IMR-90 (cell line): ENCODE measurements around the gene CRACR2B. TPM values are rescaled to one million over a fixed set of nuclear protein-coding genes. Genes with fewer than 3 reads are reported as not detected.

ENCODE experiments used
- ATAC-seq: fragments of 200-7000 bp; cut with Tn5 transposase; 2 replicates; pipeline ENCODE4 v1.9.1; 2020; ENCODE audit warnings: low read depth, mild to moderate bottlenecking, moderate library complexity
- BruUV-seq: library from RNA; stranded (reverse); fragments of 400-500 nt; replicated peaks from 2 replicates; lab custom pipeline; 2021; lab: Mats Ljungman, UMichigan
- CTCF ChIA-PET: fragments of 300-600 bp; formaldehyde crosslinking; extraction: SDS; loops from one replicate; lab custom pipeline; 2021; ENCODE audit warnings: antibody characterized with exemption; lab: Yijun Ruan, JAX
- POLR2A ChIA-PET: fragments of 300-600 bp; sonication (Branson Sonifier 250); formaldehyde crosslinking; loops from one replicate; lab custom pipeline; 2022; ENCODE audit warnings: antibody characterized with exemption; ENCODE audit not compliant: unreplicated experiment; lab: Charles Lee
- DNase-seq: peaks from one replicate; pipeline ENCODE4 v3.0.0; 2013
- H2AFZ ChIP-seq: replicated peaks from 2 replicates; pipeline ENCODE3; 2013; ENCODE audit warnings: low read length, mild to moderate bottlenecking; ENCODE audit not compliant: poor library complexity
- H2AK5ac ChIP-seq: 2 replicates; pipeline ENCODE4 v1.6.1; 2013; ENCODE audit warnings: low read depth, low read length, inconsistent platforms
- H2AK9ac ChIP-seq: replicated peaks from 2 replicates; pipeline ENCODE3; 2013; ENCODE audit warnings: mild to moderate bottlenecking, low read depth, low read length, moderate library complexity; ENCODE audit not compliant: poor library complexity
- H2BK120ac ChIP-seq: 2 replicates; pipeline ENCODE4 v1.6.1; 2013; ENCODE audit warnings: low read depth, low read length, inconsistent platforms
- H2BK15ac ChIP-seq: 3 replicates; pipeline ENCODE4 v1.6.1; 2013; ENCODE audit warnings: low read depth, low read length, inconsistent platforms
- H2BK20ac ChIP-seq: 2 replicates; pipeline ENCODE4 v1.6.1; 2013; ENCODE audit warnings: low read depth, mild to moderate bottlenecking, inconsistent platforms, low read length, moderate library complexity
- H2BK5ac ChIP-seq: 2 replicates; pipeline ENCODE4 v1.6.1; 2013; ENCODE audit warnings: mild to moderate bottlenecking, low read depth, low read length, inconsistent platforms; ENCODE audit not compliant: poor library complexity, severe bottlenecking
- H3K14ac ChIP-seq: replicated peaks from 2 replicates; pipeline ENCODE4 v1.6.1; 2013; ENCODE audit warnings: low read depth, low read length, inconsistent platforms
- H3K18ac ChIP-seq: 2 replicates; pipeline ENCODE4 v1.6.1; 2013; ENCODE audit warnings: low read depth, low read length, control low read depth
- H3K23ac ChIP-seq: 2 replicates; pipeline ENCODE4 v1.6.1; 2013; ENCODE audit warnings: low read depth, low read length, inconsistent platforms
- H3K27ac ChIP-seq: 2 replicates; pipeline ENCODE4 v1.5.1; 2013; ENCODE audit warnings: mild to moderate bottlenecking, control low read depth, low read length; ENCODE audit not compliant: insufficient read depth
- H3K27me3 ChIP-seq: 2 replicates; pipeline ENCODE4 v1.6.1; 2013; ENCODE audit warnings: low read length; ENCODE audit not compliant: control insufficient read depth, insufficient read depth
- H3K36me3 ChIP-seq: 2 replicates; pipeline ENCODE4 v1.6.1; 2013; ENCODE audit warnings: low read length, mixed read lengths; ENCODE audit not compliant: control insufficient read depth, insufficient read depth
- H3K4ac ChIP-seq: 2 replicates; pipeline ENCODE4 v1.6.1; 2013; ENCODE audit warnings: low read depth, low read length, inconsistent platforms
- H3K4me1 ChIP-seq: 2 replicates; pipeline ENCODE4 v1.6.1; 2013; ENCODE audit warnings: low read length, mixed read lengths; ENCODE audit not compliant: control insufficient read depth, insufficient read depth
- H3K4me2 ChIP-seq: 2 replicates; pipeline ENCODE4 v1.6.1; 2013; ENCODE audit warnings: low read depth, mild to moderate bottlenecking, control low read depth, low read length, moderate library complexity
- H3K4me3 ChIP-seq: 2 replicates; pipeline ENCODE4 v1.5.1; 2013; ENCODE audit warnings: low read depth, mild to moderate bottlenecking, control low read depth, low read length, moderate library complexity; ENCODE audit not compliant: insufficient read depth
- H3K56ac ChIP-seq: 2 replicates; pipeline ENCODE4 v1.6.1; 2013; ENCODE audit warnings: low read length, inconsistent platforms; ENCODE audit not compliant: insufficient read depth; ENCODE audit errors: extremely low read depth
- H3K79me1 ChIP-seq, 2 experiments: 2 replicates each; pipeline ENCODE4 v1.6.1; 2013; ENCODE audit warnings: low read length in 2 of 2, inconsistent platforms in 1 of 2, low read depth in 1 of 2
- H3K9ac ChIP-seq: 2 replicates; pipeline ENCODE4 v1.6.1; 2013; ENCODE audit warnings: low read depth, low read length, control low read depth
- H3K9me1 ChIP-seq: 2 replicates; pipeline ENCODE4 v1.6.1; 2013; ENCODE audit warnings: low read length, inconsistent platforms; ENCODE audit not compliant: insufficient read depth
- H3K9me3 ChIP-seq: 2 replicates; pipeline ENCODE4 v1.6.1; 2013; ENCODE audit warnings: low read length; ENCODE audit not compliant: control insufficient read depth, insufficient read depth
- H4K20me1 ChIP-seq: 2 replicates; pipeline ENCODE4 v1.6.1; 2013; ENCODE audit warnings: low read length, inconsistent platforms; ENCODE audit not compliant: insufficient read depth
- H4K5ac ChIP-seq: 2 replicates; pipeline ENCODE4 v1.6.1; 2013; ENCODE audit warnings: mild to moderate bottlenecking, low read depth, low read length, control low read depth
- H4K8ac ChIP-seq, 2 experiments: 2 replicates each; pipeline ENCODE4 v1.6.1; 2013; ENCODE audit warnings: low read depth in 2 of 2, low read length in 2 of 2, control low read depth in 1 of 2, inconsistent platforms in 1 of 2
- H4K91ac ChIP-seq: 2 replicates; pipeline ENCODE4 v1.6.1; 2013; ENCODE audit warnings: low read depth, low read length, inconsistent platforms; ENCODE audit not compliant: insufficient read depth
- CEBPB ChIP-seq: IDR thresholded peaks from 2 replicates; pipeline ENCODE4 v1.6.1; 2012; ENCODE audit warnings: low read depth, low read length, improper control_type of control experiment
- ELK1 ChIP-seq: fragments of 150-350 bp; IDR thresholded peaks from 2 replicates; pipeline ENCODE4 v1.6.1; 2016; ENCODE audit warnings: low read depth, mild to moderate bottlenecking, low read length, moderate library complexity, borderline replicate concordance
- FOS ChIP-seq: fragments of 150-350 bp; IDR thresholded peaks from 2 replicates; pipeline ENCODE4 v1.6.1; 2016; ENCODE audit warnings: low read depth, low read length
- MAFK ChIP-seq: IDR thresholded peaks from 2 replicates; pipeline ENCODE4 v1.6.1; 2012; ENCODE audit warnings: low read depth, low read length, improper control_type of control experiment
- MAZ ChIP-seq: IDR thresholded peaks from 2 replicates; pipeline ENCODE4 v1.6.1; 2012; ENCODE audit warnings: low read depth, mild to moderate bottlenecking, low read length, improper control_type of control experiment, moderate library complexity, borderline replicate concordance
- MXI1 ChIP-seq: IDR thresholded peaks from 2 replicates; pipeline ENCODE4 v1.6.1; 2012; ENCODE audit warnings: low read depth, mild to moderate bottlenecking, low read length, moderate library complexity, borderline replicate concordance
- NFE2L2 ChIP-seq: fragments of 150-350 bp; IDR thresholded peaks from 2 replicates; pipeline ENCODE4 v1.6.1; 2016; ENCODE audit warnings: low read depth, mild to moderate bottlenecking, low read length
- POLR2A ChIP-seq: IDR thresholded peaks from 2 replicates; pipeline ENCODE4 v1.6.1; 2012; ENCODE audit warnings: mild to moderate bottlenecking, low read depth, low read length
- RAD21 ChIP-seq: IDR thresholded peaks from 2 replicates; pipeline ENCODE4 v1.6.1; 2012; ENCODE audit warnings: low read length, improper control_type of control experiment
- RCOR1 ChIP-seq: IDR thresholded peaks from 2 replicates; pipeline ENCODE4 v1.6.1; 2012; ENCODE audit warnings: mild to moderate bottlenecking, low read length, improper control_type of control experiment; ENCODE audit not compliant: insufficient replicate concordance
- RFX5 ChIP-seq: IDR thresholded peaks from 2 replicates; pipeline ENCODE4 v1.8.0; 2012; ENCODE audit warnings: low read depth, mild to moderate bottlenecking, low read length, moderate library complexity
- SMC3 ChIP-seq: fragments of 150-350 bp; IDR thresholded peaks from 2 replicates; pipeline ENCODE4 v1.6.1; 2016; ENCODE audit warnings: low read depth, mild to moderate bottlenecking, antibody characterized with exemption, low read length, moderate library complexity
- WGBS, 2 experiments: methylation state at CpG; one replicate each; pipeline versions ENCODE4 v1.1.5 to v1.1.7; 2013; ENCODE audit warnings: missing lambda C conversion rate in 2 of 2; ENCODE audit not compliant: insufficient read length in 1 of 2; ENCODE audit errors: extremely low coverage in 2 of 2; 5-methylcytosine and 5-hydroxymethylcytosine counted together
- dilution Hi-C: fragments of 300-500 bp; cut with HindIII; formaldehyde crosslinking; loops from one replicate; pipeline ENCODE4 v1.14.3; 2018; ENCODE audit warnings: low sequenced_read_pairs; ENCODE audit not compliant: unreplicated experiment
- in situ Hi-C: fragments of 300-500 bp; cut with MboI; formaldehyde crosslinking; loops from 3 replicates; pipeline ENCODE4 v1.14.3; 2019; ENCODE audit warnings: low sequenced_read_pairs, inconsistent platforms, mixed read lengths
- intact Hi-C: fragments of 100-400 bp; cut with micrococcal nuclease; formaldehyde crosslinking; loops from 2 replicates; pipeline ENCODE4 v1.10.0; 2022
- polyA plus RNA-seq, 3 experiments: library from polyadenylated mRNA; depleted of rRNA; stranded (reverse); fragments of >200 nt; gene quantifications; 2 replicates each; pipeline ENCODE4 v1.2.3, GENCODE V29; 2012; ENCODE audit warnings: low replicate concordance in 1 of 3
- total RNA-seq: library from RNA; depleted of rRNA; stranded (reverse); fragments of >200 nt; gene quantifications from 2 replicates; pipeline ENCODE4 v1.2.3, GENCODE V29; 2012
- TF ChIP-seq, protein P1 (sequence below): conservative IDR thresholded peaks from 2 replicates; pipeline ENCODE4 v1.5.1; 2012; ENCODE audit warnings: mild to moderate bottlenecking, low read depth, low read length, improper control_type of control experiment

Gene CRACR2B
- total and polyA plus RNA-seq, 2 of the 4 experiments (the other 2 are of a cell fraction): 0.54 to 2.5 TPM

- Histone ChIP-seq H3K18ac (no peak overlapping the region), H3K27ac (no peak overlapping the region), H2BK120ac (no peak overlapping the region), H2BK20ac (no peak overlapping the region), H2AK9ac (peak overlapping the region; percentile 42), H3K79me1 (peaks cover 21 to 61% of the 10 kb centered on the region in 2 experiments; a peak in 3 of 4 replicates), H2AFZ (peak overlapping the region; percentile 70), H3K36me3 (peaks cover 34% of the 10 kb centered on the region; the same call in 1 of the 2 replicates), H3K27me3 (no peaks in the 10 kb centered on the region), H3K4me2 (no peak overlapping the region), H3K23ac (no peak overlapping the region), H3K14ac (no peak overlapping the region), H3K9me3 (no peaks in the 10 kb centered on the region), H3K9me1 (peaks cover 3% of the 10 kb centered on the region; the same call in 1 of the 2 replicates), H4K91ac (no peak overlapping the region), H3K4me3 (no peak overlapping the region), H2BK15ac (no peak overlapping the region), H3K4me1 (peaks cover 12% of the 10 kb centered on the region), H4K5ac (no peak overlapping the region), H2BK5ac (no peak overlapping the region), H3K9ac (no peak overlapping the region), H3K56ac (no peak overlapping the region), H3K4ac (no peak overlapping the region), H4K20me1 (peaks cover 60% of the 10 kb centered on the region), H2AK5ac (no peak overlapping the region), H4K8ac (no peak overlapping the region)
- ChIA-PET POLR2A (no interaction called here), CTCF (no interaction called here)
- in situ Hi-C loops (no loop called here), dilution Hi-C loops (no loop called here), intact Hi-C loops (no loop called here)
- WGBS, 2 experiments: 80% methylated on average over 3 of the region's 24 CpGs; no CpG with 5 or more reads in 1 of the 2 experiments
- TF ChIP-seq, protein P1, sequence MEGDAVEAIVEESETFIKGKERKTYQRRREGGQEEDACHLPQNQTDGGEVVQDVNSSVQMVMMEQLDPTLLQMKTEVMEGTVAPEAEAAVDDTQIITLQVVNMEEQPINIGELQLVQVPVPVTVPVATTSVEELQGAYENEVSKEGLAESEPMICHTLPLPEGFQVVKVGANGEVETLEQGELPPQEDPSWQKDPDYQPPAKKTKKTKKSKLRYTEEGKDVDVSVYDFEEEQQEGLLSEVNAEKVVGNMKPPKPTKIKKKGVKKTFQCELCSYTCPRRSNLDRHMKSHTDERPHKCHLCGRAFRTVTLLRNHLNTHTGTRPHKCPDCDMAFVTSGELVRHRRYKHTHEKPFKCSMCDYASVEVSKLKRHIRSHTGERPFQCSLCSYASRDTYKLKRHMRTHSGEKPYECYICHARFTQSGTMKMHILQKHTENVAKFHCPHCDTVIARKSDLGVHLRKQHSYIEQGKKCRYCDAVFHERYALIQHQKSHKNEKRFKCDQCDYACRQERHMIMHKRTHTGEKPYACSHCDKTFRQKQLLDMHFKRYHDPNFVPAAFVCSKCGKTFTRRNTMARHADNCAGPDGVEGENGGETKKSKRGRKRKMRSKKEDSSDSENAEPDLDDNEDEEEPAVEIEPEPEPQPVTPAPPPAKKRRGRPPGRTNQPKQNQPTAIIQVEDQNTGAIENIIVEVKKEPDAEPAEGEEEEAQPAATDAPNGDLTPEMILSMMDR: no peak
- TF ChIP-seq NFE2L2 (no peak), MAZ (no peak), MXI1 (no peak), FOS (no peak), RCOR1 (no peak), MAFK (no peak), SMC3 (no peak), POLR2A (no peak), ELK1 (no peak), RAD21 (no peak), RFX5 (no peak), CEBPB (no peak)
- ATAC-seq (no peak), DNase-seq (no peak)
- BruUV-seq: no TSS peak
Measured at GRCh38 chr11:863023-863909, 35.5 kb downstream of the CRACR2B start.
